ENCODE results near the gene HGFAC.
"Not testable (repeated sequence)": the region's sequence is repeated elsewhere in the genome, so short reads cannot be mapped to it uniquely, and the experiment has no call there.

The HGFAC gene

DNA sequence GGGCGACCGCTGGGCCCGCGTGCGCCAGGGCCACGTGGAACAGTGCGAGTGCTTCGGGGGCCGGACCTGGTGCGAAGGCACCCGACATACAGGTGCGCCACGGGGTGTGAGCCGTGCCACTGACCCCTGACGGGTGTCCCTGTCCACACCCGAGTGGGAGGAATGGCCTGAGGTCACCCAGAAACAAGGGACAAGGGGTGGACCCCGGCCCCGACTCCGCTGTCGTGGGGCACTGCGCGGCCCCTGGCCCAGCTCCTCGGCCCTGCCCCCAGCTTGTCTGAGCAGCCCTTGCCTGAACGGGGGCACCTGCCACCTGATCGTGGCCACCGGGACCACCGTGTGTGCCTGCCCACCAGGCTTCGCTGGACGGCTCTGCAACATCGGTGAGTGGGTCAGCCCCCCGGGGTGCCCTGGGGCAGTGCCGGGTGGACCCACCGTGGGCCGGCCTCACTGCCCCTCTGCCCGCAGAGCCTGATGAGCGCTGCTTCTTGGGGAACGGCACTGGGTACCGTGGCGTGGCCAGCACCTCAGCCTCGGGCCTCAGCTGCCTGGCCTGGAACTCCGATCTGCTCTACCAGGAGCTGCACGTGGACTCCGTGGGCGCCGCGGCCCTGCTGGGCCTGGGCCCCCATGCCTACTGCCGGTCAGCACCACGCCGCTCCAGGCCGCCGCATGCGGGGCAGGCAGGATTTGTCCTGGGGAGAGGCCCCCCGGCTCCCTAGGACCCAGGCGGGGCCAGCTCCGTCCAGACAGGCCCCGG lies 2.8 kb downstream of the HGFAC start:
- no peak for DNase-seq

GRCh38 chr4:3445111-3445820 lies 3.5 kb downstream of the HGFAC start:
- no peak for DNase-seq

GRCh38 chr4:3445829-3446545 lies 4.2 kb downstream of the HGFAC start:
- DNase-seq: no peak

- no peak for DNase-seq
Observed at GRCh38 chr4:3446631-3447320, 5.0 kb downstream of the HGFAC start.

DNA sequence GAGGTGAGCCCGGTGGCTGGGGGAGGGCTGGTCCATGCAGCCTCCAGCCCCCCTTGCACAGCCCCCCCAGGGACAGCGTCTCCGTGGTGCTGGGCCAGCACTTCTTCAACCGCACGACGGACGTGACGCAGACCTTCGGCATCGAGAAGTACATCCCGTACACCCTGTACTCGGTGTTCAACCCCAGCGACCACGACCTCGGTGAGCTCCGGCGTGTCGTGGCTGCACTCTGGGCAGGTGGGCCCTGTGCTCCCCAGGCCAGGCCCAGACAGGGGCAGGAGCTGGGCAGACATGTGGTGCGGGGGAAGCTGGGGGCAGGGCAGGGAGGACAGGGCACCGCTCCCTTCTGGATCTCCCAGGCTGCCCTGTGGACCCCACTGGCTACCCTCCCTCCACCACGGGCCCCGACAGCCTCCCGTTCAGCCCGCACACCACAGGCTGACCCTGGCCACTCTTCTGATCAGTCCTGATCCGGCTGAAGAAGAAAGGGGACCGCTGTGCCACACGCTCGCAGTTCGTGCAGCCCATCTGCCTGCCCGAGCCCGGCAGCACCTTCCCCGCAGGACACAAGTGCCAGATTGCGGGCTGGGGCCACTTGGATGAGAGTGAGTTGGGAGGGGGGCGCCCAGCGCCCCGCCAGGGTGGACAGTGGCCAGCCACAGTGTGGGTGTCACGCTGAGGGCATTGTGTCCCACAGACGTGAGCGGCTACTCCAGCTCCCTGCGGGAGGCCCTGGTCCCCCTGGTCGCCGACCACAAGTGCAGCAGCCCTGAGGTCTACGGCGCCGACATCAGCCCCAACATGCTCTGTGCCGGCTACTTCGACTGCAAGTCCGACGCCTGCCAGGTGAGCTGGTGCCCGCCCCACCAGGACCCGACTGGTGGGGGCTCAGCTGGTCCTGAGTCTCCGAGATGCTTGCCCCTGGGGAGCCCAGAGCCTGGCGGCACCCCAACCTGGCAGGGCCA lies 5.9 kb downstream of the HGFAC start:
- no peak for DNase-seq

- no peak for DNase-seq
Observed at GRCh38 chr4:3449047-3449573, 7.3 kb downstream of the HGFAC start.

GRCh38 chr4:3449574-3450534 lies 8.1 kb downstream of the HGFAC start:
- DNase-seq: no peak

DNA sequence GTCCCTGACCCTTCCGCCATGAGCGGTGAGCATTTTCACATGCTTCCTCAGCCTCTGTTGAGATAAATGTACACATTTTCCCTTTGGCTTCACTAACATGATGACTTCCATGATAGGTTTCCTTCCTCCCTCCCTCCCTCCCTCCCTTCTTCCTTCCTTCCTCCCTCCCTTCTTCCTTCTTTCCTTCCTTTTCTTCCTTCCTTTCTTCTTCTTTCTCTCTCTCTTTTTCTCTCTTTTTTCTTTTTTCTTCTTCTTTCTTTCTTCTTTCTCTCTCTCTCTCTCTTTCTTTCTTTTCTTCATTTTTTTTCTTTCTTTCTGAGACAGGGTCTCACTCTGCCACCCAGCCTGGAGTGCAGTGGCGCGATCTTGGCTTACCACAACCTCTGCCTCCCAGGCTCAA lies 8.9 kb downstream of the HGFAC start:
- no peak for DNase-seq

DNA sequence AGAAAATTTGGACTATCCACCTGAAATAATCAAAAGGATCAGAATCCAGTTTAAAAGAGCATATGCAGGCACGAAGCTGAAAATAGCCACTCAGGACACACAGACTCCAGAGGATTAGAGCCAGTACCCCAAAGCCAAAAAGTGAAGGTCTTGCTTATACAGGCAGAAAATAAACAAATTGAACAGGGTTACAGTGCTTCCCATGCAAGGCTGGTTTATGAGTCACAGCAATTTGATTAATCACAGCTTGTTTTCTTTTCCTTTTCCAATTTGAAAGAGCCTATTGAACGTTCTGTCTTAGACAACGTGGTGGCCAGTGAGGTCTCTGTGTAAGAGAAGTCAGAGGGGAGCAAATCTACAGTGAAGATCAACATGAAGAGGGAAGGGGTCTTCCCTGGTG lies 10.2 kb downstream of the HGFAC start:
- DNase-seq: no peak

DNA sequence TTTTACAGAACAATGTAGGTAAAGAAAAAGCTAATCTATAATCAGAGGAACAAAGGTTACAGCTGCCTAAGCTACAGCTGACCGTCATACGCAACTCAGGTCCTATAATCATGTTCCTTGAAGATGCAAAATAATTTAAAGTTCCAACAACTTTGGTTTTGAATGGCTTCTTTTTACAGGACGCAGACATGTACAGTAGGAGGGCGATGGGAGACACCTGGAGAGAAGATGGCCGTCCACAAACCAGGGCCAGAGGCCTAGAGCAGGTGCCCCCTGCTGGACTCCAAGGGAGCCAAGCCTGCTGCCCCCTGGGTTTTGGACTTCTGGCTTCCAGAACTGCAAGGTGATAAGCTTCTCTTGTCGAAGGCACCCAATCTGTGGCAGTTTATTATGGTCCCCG lies 10.6 kb downstream of the HGFAC start:
- DNase-seq: no peak

DNA sequence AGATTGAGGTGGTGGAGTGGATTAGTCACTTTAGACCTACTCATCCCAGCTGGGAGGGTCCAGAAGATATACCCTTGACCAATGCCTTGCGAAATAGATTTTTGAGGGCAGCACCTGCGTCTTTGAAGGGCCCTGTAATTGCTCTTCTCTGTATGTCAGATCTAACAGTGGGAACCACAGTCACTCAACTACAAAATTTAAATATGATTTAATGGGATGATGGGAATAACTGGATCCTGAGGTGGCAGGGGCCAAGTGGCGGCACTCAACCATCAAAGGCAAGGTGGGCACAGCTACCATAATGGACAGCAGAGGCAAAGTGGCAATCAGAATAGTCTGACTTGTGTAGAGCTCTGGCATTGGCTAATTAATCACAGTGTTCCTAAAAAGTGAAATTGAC lies 13.8 kb downstream of the HGFAC start:
- DNase-seq: not testable (repeated sequence)

DNA sequence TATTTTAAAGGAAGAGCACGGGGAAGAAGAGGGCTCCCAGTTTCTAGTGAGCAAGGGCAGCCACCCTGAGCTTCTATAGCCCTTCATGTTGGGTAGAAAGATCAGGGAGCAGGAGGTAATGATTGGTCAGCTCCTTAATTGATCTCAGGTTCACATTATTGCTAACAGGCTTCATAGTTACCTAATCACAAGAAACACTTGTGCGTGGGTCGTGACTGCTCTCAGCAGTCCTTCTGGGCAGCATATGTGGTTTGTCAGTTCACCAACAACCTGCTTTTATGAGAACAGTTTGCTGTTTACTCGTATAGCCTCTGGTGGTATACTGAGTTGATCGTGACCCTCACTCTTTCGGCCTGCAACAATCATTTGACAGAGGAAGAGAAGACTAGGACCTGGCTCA lies 16.6 kb downstream of the HGFAC start:
- DNase-seq: no peak

GRCh38 chr4:3459156-3459555 lies 17.4 kb downstream of the HGFAC start:
- DNase-seq: not testable (repeated sequence)

DNA sequence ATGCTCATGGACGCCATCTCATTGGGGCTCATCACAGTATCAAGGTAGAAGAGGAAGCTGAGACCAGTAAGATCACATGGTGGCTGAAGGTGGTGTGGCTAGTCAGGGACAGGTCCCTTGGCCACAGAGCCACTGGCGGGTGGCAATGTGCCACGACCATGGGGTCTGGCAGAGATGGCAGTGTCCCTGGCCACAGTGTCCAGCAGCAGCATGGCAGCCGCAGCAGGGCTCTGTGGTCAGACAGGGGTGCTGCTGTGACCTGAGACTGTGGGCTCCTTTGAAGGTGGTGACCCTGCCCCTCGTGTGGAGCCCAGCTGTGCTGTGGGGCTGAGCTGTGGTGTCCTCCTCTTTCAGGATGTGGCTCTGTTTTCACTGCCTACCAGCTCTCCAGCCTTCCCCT lies 19.2 kb downstream of the HGFAC start:
- no peak for DNase-seq

DNA sequence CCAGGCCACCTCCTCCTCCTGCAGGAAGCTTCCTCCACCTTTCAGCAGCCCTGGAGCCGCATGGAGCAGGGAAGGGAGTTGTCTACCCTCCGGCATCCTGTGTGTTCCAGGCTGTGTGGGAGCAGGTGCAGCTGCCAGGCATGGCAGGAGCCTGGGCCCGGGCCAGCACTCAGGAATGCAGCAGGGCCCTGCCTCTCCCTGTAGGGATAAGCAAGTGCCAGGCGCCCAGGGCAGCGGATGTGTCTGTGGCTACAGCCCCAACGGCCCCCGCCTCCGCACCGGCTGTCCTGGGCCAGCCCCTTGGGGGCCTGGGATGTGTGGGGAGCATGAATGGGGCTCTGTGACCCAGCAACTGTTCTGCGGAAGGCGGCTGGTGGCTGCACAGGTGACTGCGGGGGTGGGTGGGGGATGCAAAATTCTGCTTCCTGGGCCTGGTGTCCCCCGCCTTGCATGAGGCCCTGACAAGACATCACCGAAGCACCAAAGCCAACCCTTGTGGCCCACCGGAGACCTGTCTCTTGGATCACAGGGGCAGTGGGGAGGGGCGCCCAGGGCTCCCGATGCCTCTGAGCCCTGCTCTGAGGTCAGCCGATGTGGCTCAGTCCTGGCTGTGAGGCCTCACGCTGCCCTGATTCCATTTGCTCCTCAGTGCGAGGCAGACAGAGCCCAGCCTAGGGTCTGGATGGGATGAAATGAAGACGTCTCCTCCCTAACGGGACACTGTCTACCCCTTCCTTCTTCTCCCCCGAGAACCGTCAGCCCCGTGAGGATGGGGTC lies 19.9 kb downstream of the HGFAC start:
- DNase-seq: no peak

DNA sequence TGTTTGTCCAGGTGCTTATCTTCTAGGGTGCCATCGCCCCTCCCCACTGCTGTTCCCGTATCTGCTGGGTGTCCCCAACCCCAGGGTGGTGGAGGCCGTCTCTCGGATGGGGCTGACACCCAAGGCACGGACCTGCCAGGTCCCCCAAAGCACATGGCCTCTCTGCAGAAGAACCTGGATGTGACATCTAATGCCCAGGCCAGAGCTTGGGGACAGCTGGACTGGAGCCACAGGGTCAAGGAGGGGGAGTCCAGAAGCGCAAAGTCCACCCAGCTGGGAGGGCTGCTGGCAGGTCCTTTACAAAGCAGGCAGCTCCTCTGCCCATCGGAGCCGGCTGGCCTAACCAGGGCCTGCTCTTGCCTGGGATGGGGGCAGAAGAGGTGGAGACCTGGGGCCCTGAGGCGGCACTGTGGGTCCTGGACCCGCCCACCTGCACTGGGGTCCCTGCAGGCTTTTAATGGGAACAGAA lies 20.6 kb downstream of the HGFAC start:
- no peak for DNase-seq

DNA sequence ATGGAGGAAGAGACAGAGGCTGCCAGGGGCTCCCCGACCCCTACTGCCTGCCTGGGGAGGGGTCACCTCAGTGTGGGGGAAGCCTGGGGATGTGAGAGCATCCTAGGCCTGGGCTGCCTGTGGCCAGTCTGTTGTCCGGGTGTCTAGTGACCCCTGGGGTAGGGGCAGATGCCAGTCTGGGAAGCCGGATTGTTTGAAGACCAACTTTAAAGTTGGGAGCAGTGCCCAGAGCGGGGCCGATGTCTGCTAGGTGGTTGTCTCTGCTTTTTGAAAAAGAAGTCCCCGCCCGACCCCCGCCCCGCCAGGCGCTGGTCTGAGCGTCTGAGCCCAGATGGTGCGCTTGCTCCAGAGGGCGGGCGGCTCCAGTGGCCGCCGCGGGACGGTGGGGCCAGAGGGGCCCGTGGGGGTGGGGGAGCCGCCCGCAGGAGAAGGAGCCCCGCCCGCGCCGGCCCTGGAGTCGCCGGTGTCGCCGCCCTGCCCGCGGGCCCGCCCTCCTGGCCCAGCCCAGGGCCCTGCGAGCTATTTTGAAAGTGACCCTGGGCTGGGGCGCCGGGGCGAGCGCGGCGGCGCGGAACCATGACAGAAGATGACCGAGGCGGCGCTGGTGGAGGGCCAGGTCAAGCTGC lies 21.1 kb downstream of the HGFAC start, which contains the start of gene DOK7:
DOK7 (plus strand) TSS at position 517 of the 626 bp plus-strand sequence; CDS start at position 587, 70 bp downstream.
- DNase-seq: no peak

- DNase-seq: no peak
Observed at GRCh38 chr4:3463556-3464348, 22.0 kb downstream of the HGFAC start.
